Dendritic cell treated with granulocyte-macrophage colony-stimulating factor and Interleukin-4, amounts not matched to agents 40 ng/mL and 50 ng/mL, for 4 days (primary cell): ENCODE measurements around the gene AADACL2.
"Not testable (repeated sequence)": the region's sequence is repeated elsewhere in the genome, so short reads cannot be mapped to it uniquely, and the experiment has no call there.

Experiments
- H3K27ac Mint-ChIP-seq: one replicate; pipeline ENCODE4 v1.8.0; 2022; ENCODE audit warnings: mild to moderate bottlenecking, mixed read lengths
- H3K27me3 Mint-ChIP-seq: one replicate; pipeline ENCODE4 v1.8.0; 2022; ENCODE audit warnings: mild to moderate bottlenecking, mixed read lengths
- H3K36me3 Mint-ChIP-seq: one replicate; pipeline ENCODE4 v1.8.0; 2022; ENCODE audit warnings: low read depth, mixed read lengths
- H3K4me1 Mint-ChIP-seq: one replicate; pipeline ENCODE4 v1.8.0; 2022; ENCODE audit warnings: low read depth, mixed read lengths
- H3K4me3 Mint-ChIP-seq: one replicate; pipeline ENCODE4 v1.8.0; 2022; ENCODE audit warnings: mild to moderate bottlenecking, moderate library complexity, mixed read lengths
- H3K9me3 Mint-ChIP-seq: one replicate; pipeline ENCODE4 v1.8.0; 2022; ENCODE audit warnings: mixed read lengths
- intact Hi-C: fragments of 100-400 bp; cut with micrococcal nuclease; formaldehyde crosslinking; loops from one replicate; pipeline ENCODE4 v1.15.0; 2022

The AADACL2 gene

DNA sequence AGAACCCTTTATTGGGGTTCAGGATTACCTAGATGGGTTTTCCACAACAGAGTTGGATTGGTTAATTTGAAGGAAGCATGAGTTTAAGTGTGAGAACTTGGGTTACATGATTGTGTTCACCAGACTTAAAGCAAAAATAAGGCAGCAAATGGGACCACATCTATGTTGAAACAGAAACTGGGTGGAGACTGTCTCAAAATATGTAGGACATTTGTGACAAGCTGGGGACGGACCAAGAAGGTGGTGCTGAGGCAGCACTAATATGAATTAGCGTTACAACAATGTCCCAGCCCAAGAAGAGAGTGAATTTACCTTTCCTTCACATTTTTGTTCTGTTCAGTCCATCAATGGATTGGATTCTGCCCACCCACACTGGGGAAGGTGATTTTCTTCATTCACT, 866 bp upstream of the AADACL2 start:
- H3K4me3 Mint-ChIP-seq: no peak overlapping the region
- no peaks in the 10 kb centered on the region for H3K27me3 Mint-ChIP-seq
- peaks cover 23% of the 10 kb centered on the region for H3K9me3 Mint-ChIP-seq
- H3K27ac Mint-ChIP-seq: no peak overlapping the region
- intact Hi-C loops: no loop called here
- H3K36me3 Mint-ChIP-seq: no peaks in the 10 kb centered on the region
- no peaks in the 10 kb centered on the region for H3K4me1 Mint-ChIP-seq

DNA sequence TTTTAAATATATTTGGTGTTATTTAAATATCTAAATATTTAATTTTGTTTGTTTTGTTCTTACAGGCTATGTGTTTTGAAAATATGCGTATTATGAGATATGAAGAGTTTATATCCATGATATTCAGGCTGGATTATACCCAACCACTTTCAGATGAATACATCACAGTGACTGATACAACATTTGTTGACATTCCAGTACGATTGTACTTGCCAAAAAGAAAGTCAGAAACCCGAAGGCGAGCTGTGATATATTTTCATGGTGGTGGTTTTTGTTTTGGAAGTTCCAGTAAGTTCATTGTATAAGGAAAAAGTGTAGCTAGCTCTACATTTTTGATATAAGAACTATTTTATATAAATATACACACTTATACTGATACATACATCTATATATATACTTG, 6.9 kb downstream of the AADACL2 start:
- intact Hi-C loops: no loop called here
- no peaks in the 10 kb centered on the region for H3K36me3 Mint-ChIP-seq
- peaks cover 14% of the 10 kb centered on the region for H3K9me3 Mint-ChIP-seq
- H3K27me3 Mint-ChIP-seq: no peaks in the 10 kb centered on the region
- no peaks in the 10 kb centered on the region for H3K4me1 Mint-ChIP-seq
- no peak overlapping the region for H3K27ac Mint-ChIP-seq
- H3K4me3 Mint-ChIP-seq: no peak overlapping the region

DNA sequence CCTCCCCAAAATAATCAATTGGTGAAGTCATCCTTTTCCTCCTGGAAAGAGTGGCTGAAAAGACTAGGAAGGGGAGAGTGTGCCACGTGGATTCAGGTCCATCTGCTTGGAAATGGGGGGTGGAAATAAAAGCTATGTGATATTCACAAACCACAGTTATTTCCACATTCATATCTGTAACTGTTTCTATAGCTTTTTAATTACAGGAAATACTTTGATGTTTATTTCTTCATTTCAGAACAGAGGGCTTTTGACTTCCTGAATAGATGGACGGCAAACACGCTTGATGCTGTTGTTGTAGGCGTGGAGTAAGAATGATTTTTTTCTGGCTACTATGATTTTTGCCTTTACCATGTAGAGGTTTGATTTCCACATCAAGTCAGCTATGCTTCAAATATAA, 10.1 kb downstream of the AADACL2 start:
- H3K9me3 Mint-ChIP-seq: no peaks in the 10 kb centered on the region
- H3K36me3 Mint-ChIP-seq: no peaks in the 10 kb centered on the region
- H3K4me1 Mint-ChIP-seq: no peaks in the 10 kb centered on the region
- H3K27ac Mint-ChIP-seq: no peak overlapping the region
- H3K27me3 Mint-ChIP-seq: no peaks in the 10 kb centered on the region
- intact Hi-C loops: no loop called here
- no peak overlapping the region for H3K4me3 Mint-ChIP-seq

DNA sequence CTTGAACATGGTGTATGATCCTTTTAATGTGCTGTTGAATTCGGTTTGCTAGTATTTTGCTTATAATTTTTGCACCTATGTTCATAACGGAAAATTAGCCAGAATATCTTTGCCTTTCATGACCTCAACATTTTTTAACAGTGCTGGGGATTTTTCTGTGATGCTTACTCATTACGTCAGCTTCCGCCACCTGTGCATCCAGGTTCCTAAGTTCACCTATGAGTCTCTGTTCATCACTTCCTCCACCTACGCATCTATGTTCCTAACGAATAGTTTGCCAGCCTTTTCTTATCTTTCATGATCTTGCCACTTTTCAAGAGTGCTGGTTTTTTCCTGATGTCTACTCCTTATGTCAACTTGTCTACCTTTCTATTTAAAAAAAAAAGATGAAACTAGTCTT, 16.5 kb downstream of the AADACL2 start:
- peaks cover 8% of the 10 kb centered on the region for H3K4me1 Mint-ChIP-seq
- no peaks in the 10 kb centered on the region for H3K9me3 Mint-ChIP-seq
- intact Hi-C loops: no loop called here
- no peak overlapping the region for H3K27ac Mint-ChIP-seq
- H3K36me3 Mint-ChIP-seq: no peaks in the 10 kb centered on the region
- H3K4me3 Mint-ChIP-seq: no peak overlapping the region
- H3K27me3 Mint-ChIP-seq: no peaks in the 10 kb centered on the region

DNA sequence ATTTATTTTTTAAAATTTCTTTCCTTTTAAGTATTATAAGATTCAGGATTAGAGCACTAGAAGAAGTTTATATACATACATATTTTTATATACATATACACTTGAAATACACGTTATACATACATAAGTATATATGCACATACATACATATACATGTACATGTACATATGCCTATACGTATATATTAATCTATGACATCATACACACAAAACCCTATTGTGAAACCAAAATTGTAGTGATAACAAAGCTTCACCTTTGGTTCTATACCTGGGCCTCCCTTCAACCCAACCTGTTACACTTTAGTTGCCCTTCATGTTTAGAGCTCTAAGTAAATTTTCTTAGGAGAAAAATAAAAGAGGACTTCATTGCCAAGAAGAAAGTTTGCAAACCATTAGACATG, 17.0 kb downstream of the AADACL2 start:
- intact Hi-C loops: no loop called here
- Mint-ChIP-seq H3K27me3 (no peaks in the 10 kb centered on the region), H3K27ac (no peak overlapping the region), H3K9me3 (no peaks in the 10 kb centered on the region), H3K4me1 (peaks cover 8% of the 10 kb centered on the region), H3K36me3 (no peaks in the 10 kb centered on the region), H3K4me3 (no peak overlapping the region)

DNA sequence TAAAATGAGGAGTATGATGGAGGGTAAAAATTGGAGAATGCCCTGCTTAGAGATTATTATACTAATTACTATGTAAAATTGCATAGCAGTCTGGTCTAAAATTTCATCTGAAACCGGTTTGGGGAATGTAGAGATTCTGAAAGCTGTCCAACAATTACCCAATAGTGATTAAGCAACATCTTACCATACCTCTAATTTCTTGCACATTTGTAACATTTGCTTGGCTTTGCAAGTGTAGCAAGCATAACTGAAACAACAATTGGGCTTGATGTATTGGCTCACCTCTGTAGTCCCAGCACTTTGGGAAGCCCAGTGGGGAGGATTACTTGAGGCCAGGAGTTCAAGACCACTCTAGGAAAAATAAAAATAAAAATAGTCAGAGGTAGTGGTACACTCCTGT, 17.4 kb downstream of the AADACL2 start:
- H3K27me3 Mint-ChIP-seq: no peaks in the 10 kb centered on the region
- intact Hi-C loops: no loop called here
- H3K27ac Mint-ChIP-seq: no peak overlapping the region
- H3K4me1 Mint-ChIP-seq: peaks cover 8% of the 10 kb centered on the region
- no peaks in the 10 kb centered on the region for H3K36me3 Mint-ChIP-seq
- no peaks in the 10 kb centered on the region for H3K9me3 Mint-ChIP-seq
- H3K4me3 Mint-ChIP-seq: no peak overlapping the region

DNA sequence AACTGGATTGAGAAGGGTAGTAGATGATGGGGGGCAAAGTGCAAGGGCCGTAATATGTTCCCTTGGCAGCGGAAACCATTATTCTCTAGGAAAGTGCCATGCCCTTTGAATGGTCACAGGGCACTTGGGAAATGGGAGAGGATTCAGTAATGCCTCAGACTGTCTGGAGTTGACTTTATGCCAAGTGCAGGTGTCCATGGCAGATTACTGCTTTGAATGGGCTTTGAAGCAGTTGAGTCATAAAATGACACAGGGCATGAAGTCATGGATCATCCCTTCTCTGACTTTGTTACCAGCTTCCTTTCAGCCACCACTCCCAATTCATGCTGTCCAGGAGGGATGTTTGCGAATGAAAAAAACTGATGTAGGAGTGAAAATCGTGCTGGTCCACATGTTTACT, 20.1 kb downstream of the AADACL2 start:
- Mint-ChIP-seq H3K4me3 (no peak overlapping the region), H3K27me3 (no peaks in the 10 kb centered on the region), H3K27ac (no peak overlapping the region), H3K4me1 (peaks cover 8% of the 10 kb centered on the region), H3K36me3 (no peaks in the 10 kb centered on the region), H3K9me3 (no peaks in the 10 kb centered on the region)
- intact Hi-C loops: no loop called here

DNA sequence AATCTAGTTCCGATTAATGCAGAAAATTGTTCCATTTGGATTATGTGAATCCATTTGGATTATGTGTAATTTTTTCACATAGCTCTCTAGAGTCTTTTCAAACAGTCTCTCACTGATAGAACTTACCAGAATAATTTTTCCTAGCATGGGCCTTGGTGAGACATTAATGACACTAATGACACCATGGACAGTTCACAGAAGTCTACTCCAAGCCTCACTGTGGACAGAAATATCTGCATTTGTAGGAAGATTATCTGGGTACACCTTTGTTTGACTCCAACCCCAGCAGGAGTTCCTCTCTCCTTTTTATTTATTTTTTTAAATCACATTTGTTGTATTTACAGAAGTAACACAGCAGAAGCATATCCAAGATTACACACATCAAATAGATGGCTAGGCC, 27.9 kb downstream of the AADACL2 start:
- no peak overlapping the region for H3K27ac Mint-ChIP-seq
- no peaks in the 10 kb centered on the region for H3K4me1 Mint-ChIP-seq
- no peak overlapping the region for H3K4me3 Mint-ChIP-seq
- intact Hi-C loops: no loop called here
- peaks cover 9% of the 10 kb centered on the region for H3K9me3 Mint-ChIP-seq
- no peaks in the 10 kb centered on the region for H3K27me3 Mint-ChIP-seq
- H3K36me3 Mint-ChIP-seq: no peaks in the 10 kb centered on the region

DNA sequence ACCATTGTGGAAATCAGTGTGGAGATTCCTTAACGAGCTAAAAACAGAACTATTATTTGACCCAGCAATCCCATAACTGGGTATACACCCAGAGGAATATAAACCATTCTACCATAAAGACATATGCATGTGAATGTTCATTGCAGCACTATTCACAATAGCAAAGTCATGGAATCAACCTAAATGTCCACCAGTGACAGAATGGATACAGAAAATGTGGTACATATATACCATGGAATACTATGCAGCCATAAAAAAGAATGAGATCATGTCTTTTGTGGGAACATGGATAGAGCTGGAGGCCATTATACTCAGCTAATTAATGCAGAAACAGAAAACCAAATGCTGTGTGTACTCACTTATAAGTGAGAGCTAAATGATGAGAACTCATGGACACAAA, 31.0 kb downstream of the AADACL2 start:
- H3K27me3 Mint-ChIP-seq, H3K36me3 Mint-ChIP-seq: not testable (repeated sequence)

DNA sequence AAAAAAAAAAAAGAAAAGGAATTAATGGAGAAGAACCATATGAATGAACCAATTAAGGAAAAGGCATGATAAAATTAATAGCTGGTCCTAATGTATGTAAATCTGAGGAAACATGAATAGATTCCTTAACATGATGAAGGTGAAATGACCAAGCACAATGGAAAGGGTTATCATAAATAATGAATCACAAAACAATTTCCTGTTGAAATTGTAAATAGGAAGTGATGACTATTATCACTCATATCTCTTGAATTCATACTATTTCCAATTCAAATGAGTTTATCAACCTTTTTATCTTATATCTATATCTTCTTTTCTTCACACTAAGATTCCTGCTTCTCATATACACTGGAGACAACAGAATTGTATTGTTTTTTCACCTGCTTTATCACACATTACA, 32.0 kb downstream of the AADACL2 start:
- intact Hi-C loops: no loop called here
- Mint-ChIP-seq H3K4me3 (no peak overlapping the region), H3K27me3 (no peaks in the 10 kb centered on the region), H3K9me3 (peaks cover 9% of the 10 kb centered on the region), H3K36me3 (no peaks in the 10 kb centered on the region), H3K4me1 (peaks cover 28% of the 10 kb centered on the region), H3K27ac (no peak overlapping the region)

More for the DNA sequence above, 31.0 kb downstream of the AADACL2 start:
- H3K9me3 Mint-ChIP-seq, intact Hi-C loops, H3K27ac Mint-ChIP-seq, H3K4me3 Mint-ChIP-seq: not testable (repeated sequence)
- H3K4me1 Mint-ChIP-seq: peaks cover 20% of the 10 kb centered on the region

DNA sequence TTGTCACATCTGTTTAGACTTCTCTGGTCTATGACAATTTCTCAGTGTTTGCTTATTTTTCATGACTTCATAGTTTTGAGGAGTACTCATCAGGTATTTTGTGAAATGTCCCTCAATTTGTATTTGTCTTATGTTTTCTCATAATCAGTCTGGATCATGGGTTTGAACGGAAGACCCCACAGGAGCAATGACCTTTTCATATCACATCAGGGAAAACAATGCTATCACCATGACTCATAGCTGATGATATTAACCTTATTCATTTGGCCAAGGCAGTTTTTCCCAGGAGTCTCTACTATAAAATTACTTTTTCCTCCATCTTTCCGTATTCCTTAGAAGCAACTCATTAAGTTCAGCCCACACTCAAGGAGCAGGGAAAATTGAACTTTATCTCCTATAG, 32.7 kb downstream of the AADACL2 start:
- Mint-ChIP-seq H3K4me1 (peaks cover 33% of the 10 kb centered on the region), H3K27me3 (no peaks in the 10 kb centered on the region), H3K27ac (no peak overlapping the region), H3K9me3 (peaks cover 9% of the 10 kb centered on the region), H3K4me3 (no peak overlapping the region), H3K36me3 (no peaks in the 10 kb centered on the region)
- intact Hi-C loops: no loop called here

DNA sequence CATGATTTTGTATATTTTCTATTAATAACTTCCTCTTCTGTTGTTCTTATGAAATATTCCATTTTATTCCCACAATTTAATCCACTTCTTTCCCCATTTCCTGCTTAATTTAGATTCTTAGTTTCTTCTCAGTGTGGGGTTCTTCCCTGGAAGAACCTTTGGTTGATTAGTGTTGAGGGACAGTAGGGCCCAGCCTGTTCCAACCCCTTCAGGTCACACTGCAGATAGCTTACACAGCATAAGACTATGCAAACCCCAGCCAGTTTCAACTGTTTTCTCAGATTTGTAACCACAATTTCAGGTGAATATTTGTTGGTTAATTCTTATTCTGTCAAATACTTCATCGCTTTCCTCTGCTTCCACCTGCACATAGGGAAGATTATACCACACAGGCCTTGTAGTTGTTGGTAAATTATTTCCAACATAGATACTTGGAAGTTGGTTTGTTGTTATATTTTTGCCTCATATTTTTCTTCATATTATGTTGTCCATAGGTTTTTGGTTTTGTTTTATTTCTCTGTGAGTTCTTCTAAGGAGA, 34.7 kb downstream of the AADACL2 start:
- peaks cover 47% of the 10 kb centered on the region for H3K4me1 Mint-ChIP-seq
- peak overlapping the region; percentile 87 for H3K27ac Mint-ChIP-seq
- H3K36me3 Mint-ChIP-seq: peaks cover 8% of the 10 kb centered on the region
- intact Hi-C loops: no loop called here
- H3K27me3 Mint-ChIP-seq: no peaks in the 10 kb centered on the region
- peaks cover 18% of the 10 kb centered on the region for H3K9me3 Mint-ChIP-seq
- no peak overlapping the region for H3K4me3 Mint-ChIP-seq

DNA sequence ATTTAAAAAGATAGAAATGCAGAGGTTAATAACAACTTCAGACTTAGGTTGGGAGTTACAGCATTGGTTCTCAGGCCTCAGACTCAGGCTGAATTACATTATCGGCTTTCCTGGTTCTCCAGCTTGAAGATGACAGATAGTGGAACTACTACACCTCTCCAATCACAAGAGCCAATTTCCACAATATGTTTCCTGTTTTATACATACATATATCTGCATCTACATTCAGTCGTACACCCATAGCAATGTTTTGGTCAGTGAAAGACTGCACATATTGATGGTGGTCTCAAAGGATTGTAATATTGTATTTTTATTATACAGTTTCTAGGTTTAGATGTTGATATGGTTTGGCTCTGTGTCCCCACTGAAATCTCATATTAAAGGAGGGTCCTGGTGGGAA, 35.4 kb downstream of the AADACL2 start:
- no peaks in the 10 kb centered on the region for H3K27me3 Mint-ChIP-seq
- intact Hi-C loops: no loop called here
- H3K27ac Mint-ChIP-seq: peak overlapping the region; percentile 80
- H3K36me3 Mint-ChIP-seq: peaks cover 8% of the 10 kb centered on the region
- peaks cover 50% of the 10 kb centered on the region for H3K4me1 Mint-ChIP-seq
- peaks cover 23% of the 10 kb centered on the region for H3K9me3 Mint-ChIP-seq
- no peak overlapping the region for H3K4me3 Mint-ChIP-seq

DNA sequence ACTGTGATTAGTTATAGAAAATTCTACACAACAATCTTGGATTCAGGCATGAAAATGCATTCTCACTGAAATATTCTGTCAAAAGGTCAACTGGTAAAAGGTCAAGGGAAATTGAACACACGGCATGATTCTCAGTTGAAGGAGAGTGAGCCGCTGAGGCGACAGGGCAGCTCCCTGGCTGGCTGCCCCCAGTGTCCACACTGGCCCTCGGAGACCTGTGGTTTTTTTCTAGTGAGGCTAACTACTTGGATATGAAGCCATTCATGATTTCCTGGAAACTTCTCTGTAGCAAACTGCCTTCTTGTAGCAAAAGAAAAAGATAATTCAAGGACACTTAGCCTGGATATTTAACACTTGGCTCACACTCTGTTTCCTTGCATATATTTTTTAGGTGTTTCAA, 37.2 kb downstream of the AADACL2 start:
- intact Hi-C loops: no loop called here
- Mint-ChIP-seq H3K27ac (peak overlapping the region; percentile 80), H3K4me1 (peaks cover 65% of the 10 kb centered on the region)

DNA sequence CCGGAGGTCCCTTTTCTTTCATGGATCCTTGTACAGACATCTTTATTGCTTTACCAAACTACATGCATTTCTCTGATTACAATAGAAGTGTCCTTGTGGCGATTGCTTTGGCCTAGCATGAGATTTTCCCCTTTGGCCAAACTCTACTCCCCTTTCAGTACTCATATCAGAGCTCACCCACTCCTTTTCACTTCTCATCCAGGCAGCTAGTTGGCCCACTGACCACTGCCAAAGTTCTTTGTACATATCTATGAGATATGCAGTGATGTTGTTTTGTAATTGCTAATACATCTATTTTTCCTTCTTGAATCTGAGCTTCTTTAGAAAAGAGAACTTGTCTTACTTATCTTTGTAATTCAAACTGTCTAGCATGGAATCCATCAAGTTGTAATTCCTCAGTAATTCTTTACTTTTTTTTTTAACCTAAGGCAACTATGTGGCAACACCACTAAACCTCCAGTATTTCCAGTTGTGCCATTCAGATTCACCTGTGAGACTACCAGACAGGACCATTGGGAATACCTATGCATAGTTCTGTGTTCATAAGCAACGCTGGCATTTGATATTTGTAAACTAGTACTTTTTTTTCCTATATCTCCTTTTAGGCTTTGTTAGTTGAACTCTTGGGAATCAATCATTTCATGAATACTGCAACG, 39.2 kb downstream of the AADACL2 start:
- Mint-ChIP-seq H3K4me3 (no peak overlapping the region), H3K27ac (peak overlapping the region; percentile 83), H3K4me1 (peaks cover 58% of the 10 kb centered on the region), H3K27me3 (no peaks in the 10 kb centered on the region), H3K9me3 (peaks cover 33% of the 10 kb centered on the region), H3K36me3 (peaks cover 17% of the 10 kb centered on the region)
- intact Hi-C loops: no loop called here

More for the DNA sequence above, 37.2 kb downstream of the AADACL2 start:
- H3K36me3 Mint-ChIP-seq: peaks cover 17% of the 10 kb centered on the region
- H3K27me3 Mint-ChIP-seq: no peaks in the 10 kb centered on the region
- H3K9me3 Mint-ChIP-seq: peaks cover 32% of the 10 kb centered on the region
- H3K4me3 Mint-ChIP-seq: no peak overlapping the region
